DLD1 (cell line): Measurements from ENCODE around the gene HK3.
"Not testable (repeated sequence)": the region's sequence is repeated elsewhere in the genome, so short reads cannot be mapped to it uniquely, and the experiment has no call there.

Source experiments
- in situ Hi-C: cut with HindIII; loops from 2 replicates; pipeline ENCODE4 v1.10.0; 2017; ENCODE audit warnings: low sequenced_read_pairs

Gene HK3

DNA sequence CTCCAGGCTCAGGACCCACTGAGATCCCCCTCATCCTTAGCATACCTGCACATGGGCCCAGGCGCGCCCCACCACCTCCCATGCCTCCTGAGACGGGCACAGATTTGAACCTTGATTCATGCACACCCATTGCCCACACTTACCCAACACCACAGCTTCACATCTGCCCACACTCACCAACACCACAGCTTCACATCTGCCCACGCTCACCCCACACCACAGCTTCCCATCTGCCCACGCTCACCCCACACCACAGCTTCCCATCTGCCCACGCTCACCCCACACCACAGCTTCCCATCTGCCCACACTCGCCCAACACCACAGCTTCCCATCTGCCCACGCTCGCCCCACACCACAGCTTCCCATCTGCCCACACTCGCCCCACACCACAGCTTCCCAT, 28.5 kb downstream of the HK3 start:
- in situ Hi-C loops: not testable (repeated sequence)

DNA sequence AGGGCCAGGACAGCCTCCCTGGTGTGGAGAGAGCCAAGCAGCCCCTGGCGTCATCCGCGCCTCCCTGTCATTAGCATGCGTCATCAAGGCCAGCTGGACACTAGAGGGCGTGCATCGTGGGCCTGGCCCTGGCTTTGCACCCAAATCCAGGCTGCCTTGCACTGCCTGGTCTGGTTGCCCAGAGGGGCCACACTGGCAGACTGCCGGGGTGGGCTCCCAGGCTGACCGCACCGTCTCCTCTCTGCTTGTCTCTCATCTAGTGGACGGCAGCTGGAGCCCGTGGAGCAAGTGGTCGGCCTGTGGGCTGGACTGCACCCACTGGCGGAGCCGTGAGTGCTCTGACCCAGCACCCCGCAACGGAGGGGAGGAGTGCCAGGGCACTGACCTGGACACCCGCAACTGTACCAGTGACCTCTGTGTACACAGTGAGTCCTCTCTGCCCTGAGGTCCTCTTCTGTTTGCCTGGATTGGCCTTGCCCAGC, 29.0 kb downstream of the HK3 start:
- in situ Hi-C loops: no loop called here

DNA sequence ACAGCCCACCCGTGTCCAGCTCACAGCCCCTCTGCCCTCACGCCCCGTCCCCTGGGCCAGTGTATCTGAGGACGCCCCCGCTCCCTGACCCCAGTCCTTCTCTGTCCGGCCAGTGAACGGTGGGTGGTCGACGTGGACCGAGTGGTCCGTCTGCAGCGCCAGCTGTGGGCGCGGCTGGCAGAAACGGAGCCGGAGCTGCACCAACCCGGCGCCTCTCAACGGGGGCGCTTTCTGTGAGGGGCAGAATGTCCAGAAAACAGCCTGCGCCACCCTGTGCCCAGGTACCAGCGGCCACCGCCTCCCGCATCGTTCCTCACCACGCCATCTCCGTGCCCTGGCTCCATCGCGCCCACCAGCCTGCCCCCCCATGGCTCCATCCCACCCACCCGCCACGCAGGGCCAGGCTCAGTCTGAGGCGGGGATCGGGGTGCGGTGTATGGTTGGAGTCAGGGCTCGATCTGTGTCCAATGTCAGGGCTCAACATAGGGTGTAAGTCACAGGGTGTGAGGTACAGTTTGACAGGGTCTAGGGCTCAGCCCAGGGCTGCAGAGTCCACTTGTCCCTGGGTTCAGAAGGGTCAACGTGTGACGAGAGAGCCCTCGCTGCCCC, 29.5 kb downstream of the HK3 start:
- in situ Hi-C loops: no loop called here

DNA sequence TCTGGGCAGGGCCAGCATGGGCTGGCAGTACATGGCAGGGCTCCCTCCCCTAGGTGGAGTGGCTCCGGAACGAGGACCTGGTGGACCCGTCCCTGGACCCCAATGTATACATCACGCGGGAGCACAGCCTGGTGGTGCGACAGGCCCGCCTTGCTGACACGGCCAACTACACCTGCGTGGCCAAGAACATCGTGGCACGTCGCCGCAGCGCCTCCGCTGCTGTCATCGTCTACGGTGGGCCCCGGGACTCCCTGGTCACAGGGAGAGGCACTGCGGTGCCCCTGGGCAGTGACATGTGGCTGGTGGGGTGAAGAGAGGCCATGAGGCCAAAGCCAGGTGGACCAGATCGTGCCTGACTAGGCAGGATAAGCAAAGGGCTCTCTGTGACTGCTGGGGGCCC, 30.4 kb downstream of the HK3 start:
- in situ Hi-C loops: no loop called here

DNA sequence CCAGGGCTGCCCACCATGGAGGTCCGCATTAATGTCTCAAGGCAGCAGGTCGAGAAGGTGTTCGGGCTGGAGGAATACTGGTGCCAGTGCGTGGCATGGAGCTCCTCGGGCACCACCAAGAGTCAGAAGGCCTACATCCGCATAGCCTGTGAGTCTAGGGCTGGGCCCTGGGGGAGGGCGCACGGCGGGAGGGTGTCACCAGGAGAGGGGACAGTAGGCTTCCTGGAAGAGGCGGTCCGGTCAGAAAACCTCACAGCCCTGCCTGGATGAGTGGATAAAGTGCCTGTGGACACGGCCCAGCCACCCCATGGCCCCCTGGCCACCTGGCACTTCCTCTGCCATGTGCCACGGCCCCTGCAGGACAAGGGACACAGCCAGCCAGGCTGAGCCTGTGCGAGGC, 31.0 kb downstream of the HK3 start:
- in situ Hi-C loops: no loop called here

DNA sequence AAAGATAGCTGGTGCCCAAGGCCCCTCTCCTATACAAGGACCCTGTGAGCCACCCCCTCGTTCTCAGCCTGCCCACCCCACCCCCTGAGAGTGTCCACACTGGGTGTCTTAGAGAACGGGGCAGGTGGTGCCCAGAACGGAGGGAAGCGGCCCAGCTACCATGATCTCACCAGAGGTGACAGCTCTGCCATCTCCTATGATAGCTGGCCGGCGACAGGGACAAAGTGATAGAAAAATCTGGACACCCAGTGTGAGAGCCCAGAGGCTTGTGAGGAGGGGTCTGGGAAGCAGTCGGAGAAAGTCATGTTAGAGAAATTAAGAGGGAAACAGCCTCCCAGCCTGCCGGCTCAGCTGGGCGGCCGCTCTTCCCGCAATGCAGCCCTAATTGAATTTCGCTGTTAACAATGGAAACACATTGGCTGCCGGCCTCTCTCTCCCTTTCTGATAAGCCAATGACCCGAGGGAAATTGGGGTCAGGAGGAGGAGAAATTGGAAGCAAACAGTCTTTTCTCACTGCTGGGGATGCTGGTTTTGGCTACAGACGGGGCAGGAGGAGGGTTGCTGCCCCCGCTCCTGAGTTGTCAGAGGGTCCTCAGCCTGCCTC, 32.3 kb downstream of the HK3 start:
- in situ Hi-C loops: no loop called here

DNA sequence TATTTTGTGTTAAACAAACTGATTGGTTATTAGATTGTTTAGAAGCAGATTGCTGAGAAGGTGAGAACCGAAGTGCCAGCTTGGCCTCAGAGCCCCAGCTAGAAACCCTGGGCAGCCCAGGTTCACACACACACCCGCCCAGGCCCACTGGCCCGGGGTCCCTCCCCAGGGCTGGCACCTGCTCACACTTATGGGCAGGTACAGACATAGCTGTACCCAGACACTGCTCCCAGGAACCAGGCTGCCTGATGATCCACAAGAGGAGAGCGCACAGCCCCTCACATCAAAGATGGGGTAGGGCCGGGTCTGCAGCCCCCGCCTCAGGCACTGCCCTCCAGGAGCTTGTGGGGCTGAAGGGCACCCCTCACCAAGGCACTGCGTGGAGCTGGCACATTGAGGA, 33.2 kb downstream of the HK3 start:
- in situ Hi-C loops: no loop called here

DNA sequence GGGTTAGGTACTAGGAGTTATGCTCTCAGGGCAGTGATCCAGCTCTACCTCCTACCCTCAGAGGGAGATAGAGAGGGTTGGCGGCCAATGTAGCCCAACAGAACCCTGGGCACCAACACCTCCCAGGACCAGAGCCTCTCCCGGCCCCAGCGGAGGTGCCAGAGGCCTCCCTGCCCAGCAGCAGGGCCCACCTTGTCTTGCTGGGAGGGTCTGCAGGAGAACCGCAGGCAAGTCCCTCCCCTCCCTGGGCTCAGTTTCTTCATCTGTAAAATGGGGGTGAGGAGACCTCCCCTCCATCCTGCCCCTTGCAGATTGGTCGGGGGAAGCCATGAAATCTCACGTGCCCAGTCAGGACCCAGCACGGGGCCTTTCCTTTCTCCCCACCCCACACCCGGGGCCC, 34.4 kb downstream of the HK3 start:
- in situ Hi-C loops: no loop called here

DNA sequence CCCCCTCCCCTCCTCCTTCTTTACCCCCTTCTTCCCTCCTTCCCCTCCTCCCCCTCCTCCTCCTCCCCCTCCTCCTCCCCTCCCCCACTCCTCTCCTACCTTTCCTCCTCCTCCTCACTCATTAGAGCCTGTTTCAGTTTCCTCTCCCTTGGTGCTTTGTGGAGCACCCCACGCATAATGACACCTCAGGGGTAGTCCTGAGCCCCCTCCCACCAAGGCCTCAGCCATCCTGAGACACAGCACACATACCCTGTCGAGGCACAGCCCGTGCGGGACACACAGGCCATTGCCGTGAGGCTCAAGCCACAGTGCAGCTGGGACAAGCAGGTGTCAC, 35.4 kb downstream of the HK3 start:
- in situ Hi-C loops: no loop called here

DNA sequence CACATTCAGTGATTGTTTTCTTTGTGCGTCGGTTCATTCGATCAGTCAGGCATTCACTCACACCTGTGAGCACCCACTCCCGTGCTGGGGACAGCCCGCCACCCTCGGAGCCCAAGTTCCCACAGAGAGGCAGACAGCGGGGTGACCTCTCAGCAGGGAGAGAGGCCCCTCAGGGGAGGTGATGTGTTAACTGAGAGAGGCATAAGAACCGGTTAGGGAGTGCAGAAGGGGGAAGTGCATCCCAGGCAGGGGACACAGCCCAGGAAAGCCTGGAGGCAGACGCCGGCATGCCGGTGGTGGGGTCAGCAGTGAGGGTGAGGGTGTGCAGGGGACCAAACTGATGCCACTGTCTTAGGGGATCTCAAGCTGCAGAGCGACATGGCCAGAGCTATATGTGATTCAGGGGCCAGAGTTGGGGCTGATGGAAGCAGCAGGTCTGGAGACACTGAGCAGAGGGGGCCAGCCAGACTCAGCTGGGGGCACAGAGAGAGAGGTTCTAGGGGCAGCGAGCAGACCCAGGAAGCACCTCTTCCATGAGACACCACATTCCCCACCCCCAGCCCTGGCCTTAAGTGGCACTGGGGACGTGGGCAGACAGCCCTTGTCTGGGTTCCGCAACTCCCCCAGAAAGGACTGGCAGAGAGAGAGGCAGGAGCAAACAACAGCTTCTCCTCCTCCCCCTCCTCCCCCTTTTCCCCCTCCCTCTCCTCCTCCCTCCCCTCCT, 35.9 kb downstream of the HK3 start:
- in situ Hi-C loops: no loop called here

DNA sequence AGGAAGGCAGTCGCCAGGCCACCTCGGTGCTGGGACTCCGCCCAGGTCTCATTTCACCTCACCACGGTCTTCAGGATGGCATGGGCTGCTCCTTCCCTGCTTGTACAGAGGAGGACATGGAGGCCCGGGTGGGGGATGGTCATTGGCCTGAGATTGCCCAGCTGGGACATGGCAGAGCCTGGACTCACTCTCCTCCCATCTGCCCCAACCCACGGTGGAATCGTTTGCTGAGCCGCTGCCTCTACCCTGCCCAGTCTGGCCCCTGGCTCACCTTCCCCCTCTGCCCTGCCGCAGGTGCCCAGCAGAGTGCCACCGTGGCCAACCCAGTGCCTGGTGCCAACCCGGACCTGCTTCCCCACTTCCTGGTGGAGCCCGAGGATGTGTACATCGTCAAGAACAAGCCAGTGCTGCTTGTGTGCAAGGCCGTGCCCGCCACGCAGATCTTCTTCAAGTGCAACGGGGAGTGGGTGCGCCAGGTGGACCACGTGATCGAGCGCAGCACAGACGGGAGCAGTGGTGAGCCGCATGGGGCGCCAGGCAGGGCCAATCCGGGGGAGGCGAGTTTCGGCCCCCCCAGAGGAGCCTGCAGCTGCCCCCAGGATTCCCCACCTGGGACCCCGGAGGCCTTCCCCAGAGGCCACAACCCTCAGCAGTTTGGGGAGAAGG, 36.7 kb downstream of the HK3 start:
- in situ Hi-C loops: no loop called here

DNA sequence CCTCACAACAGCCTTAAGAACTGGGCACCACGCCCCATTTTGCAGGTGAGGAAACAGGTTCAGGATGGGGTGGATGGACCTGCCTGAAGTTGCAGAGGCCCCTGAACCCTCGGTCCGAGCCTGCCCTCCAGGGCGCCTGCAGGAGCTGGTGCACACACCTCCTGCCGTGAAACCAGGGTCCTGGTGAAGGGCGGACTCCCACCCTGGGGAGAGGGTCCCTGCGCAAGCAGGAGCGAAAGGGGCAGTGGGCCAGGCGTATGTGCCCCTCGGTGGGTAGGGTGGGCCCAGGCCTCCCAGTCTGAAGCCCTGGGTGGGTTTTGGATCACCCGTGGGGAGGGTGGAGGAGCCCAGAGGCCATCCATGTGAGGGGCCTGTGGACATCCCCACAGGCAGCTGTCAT, 37.9 kb downstream of the HK3 start:
- in situ Hi-C loops: no loop called here

DNA sequence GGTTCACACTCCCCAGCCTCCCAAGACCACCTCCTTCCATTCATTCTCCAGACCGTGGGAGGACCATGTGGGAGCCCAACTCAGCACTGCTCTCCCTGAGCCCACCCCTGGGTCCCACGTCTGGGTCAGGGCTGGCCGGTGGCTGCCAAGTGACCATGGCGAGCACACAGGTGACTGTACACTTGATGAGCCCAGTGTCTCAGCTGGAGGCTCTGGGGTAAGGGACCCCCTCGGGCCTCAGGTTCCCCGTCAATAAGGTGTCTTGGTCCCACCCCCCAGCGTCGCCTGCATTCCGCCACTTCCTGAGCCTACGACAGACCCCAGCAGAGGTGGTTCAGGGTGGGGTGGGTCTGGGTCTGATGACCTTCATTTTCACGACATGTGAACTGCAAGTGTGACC, 38.8 kb downstream of the HK3 start:
- in situ Hi-C loops: no loop called here

DNA sequence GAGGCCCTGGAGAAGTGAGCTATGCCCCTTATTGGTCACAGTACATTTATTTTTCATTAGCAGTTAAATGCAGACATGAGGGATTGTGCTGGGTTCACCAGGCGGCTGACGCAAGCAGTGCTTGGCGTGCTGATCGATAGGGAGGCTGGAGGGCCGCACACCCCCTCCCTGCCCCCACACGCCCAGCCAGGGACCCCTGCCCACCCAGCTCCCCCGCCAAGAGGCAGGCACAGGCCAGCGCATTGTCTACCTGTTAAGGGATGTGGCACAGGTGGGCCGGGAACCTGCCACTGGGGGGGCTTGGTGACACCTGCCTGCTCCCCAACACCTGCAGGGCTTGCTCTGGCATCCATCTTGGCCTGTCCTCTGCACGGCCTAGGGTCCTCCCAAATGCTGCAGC, 39.2 kb downstream of the HK3 start:
- in situ Hi-C loops: no loop called here

DNA sequence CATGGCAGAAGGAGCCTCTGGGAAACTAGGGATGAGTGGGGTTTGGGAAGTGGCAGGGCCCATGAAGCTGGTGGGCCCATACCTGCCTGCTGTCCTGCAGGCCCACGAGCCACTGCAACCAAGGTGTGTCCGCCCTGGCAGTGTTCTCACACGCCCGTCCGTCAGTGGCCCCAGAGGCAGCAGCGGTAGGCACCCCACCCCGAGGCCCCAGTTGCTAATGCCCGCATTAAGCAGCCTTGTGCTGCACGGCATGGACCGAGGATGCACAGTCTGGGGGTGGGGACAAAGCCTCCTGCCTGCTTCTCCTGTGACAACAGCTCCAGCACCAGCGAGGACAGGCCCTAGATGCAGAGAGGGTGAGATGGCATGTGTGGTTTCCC, 41.3 kb downstream of the HK3 start:
- in situ Hi-C loops: no loop called here

DNA sequence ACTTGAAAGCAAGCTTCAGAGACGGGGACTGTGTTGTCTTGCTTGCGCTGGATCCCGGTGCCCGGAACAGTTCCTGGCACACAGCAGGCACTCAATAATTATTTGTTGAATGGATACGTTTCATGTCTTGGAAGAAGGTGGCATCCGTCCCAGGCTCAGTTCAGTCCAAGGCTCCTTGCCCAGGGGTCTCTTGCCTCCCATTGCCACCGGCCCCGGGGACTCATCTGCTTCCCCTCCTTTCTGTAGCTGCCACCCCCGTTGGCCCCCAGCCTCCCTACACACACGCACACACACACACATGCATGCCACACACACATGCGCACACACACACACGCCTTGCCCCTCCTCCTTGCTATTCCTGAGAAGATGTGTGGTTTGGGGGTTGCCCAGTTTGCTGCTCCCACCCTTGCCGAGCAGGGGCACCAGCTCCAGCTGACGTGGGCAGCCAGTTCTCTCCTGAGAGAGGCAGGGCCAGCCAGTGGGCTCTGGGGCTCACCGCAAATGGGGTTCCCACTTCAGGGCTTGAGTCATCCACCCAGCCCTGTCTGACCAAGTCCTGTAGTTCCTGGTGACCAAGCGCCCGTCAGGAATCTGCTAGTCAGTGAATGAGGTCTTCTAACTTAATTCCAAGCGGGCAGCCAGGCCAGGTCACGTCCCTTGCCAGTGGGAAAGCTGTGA, 41.8 kb downstream of the HK3 start:
- in situ Hi-C loops: no loop called here

DNA sequence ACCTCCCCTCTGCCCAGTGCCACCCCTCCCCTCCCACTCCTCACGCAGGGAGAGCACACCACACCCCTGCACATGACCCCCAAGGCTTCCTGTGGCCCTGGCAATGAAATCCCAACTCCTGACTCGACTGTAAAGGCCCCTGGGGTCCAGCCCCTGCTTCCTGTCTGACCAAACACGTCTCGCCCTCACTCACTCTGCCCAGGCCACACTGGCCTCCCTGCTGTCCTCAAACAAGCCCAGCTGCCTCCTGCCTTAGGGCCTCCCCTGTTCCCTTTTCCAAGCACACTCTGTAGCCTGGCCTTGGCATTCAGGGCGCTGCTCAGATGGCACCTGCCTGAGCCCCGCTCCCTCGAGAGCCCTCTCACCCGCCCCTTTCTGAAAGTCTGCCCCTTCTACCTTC, 42.4 kb downstream of the HK3 start:
- in situ Hi-C loops: no loop called here

DNA sequence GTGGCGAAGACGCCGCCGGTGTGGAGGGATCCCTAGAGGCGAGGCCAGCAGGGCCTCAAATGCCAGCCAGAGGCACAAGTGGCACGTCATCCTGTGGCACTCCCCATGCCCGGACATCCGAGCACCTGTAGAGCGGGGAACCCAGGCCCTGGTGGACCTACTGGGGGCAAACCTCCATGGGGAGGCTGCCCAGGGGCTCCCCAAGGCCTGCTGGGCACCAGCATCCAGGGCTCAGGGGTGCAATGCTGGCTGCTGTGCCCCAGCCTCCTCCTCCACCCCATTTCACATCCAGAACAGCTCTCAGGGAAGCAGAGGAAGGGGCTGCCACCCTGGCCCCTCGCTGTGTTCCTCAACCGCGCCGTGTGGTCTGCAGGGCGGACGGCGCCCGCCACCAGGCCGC, 43.5 kb downstream of the HK3 start:
- in situ Hi-C loops: no loop called here

DNA sequence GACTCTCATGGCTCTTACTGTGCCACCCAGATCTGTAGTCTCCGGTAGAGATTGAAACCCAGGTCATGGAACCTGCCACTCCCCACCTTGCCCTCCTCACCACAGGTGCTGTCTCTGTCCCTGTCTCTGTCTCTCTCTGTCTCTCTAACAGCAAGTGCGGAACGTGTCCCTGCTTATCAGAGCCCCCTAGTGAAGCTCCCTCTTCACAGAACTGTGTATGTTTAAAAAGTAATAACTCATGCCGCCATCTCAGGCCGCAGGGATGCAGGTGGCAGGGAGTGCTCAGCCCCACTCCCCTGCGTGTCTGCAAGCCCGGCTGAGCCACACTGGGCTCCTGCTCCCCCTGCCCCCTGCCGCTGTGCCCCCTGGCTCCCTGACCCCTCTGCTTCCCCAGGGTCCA, 45.0 kb downstream of the HK3 start:
- in situ Hi-C loops: no loop called here

DNA sequence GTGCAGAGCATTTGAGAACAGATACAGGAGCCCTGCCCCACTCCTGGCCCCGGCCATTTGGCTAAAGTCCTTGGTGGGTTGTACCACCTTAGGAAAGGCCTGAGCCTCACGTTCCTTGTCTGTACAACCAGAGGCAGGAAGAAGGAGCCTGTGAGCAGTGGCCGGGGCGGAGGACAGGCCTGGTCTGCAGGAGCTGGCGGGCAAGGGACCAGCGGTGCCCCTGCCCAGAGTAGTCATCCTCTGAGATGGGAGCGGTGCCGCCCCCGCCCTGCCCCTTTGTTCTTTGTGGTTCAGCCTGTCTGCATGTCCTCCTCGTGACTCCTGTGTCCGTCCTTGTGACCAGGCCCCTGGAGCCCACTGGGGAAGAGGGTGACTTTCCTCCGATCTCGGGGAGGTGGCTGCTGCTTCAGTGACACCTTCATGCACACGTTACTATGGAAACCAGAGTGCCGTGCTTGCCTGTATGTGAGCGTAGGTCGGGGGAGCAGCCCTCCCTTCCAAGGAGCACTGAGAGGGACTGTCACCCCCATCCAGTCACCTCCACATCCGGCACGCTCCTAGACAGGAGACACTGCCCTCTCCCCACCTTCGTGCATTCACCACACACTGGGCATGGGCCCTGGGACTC, 45.9 kb downstream of the HK3 start:
- in situ Hi-C loops: no loop called here
